ENCODE results near the gene EIF4A3.

EIF4A3 gene

GRCh38 chr17:80137131-80137530, 9.8 kb downstream of the EIF4A3 start:
- no peak for DNase-seq (ENCODE audit: low read depth in 2 of 2)

GRCh38 chr17:80133626-80133970, 13.3 kb downstream of the EIF4A3 start:
- DNase-seq (ENCODE audit: low read depth in 2 of 2) = no peak

- DNase-seq (ENCODE audit: low read depth in 2 of 2) = no peak
Observed at GRCh38 chr17:80132906-80133625, 13.9 kb downstream of the EIF4A3 start.

GRCh38 chr17:80130992-80131391, 15.9 kb downstream of the EIF4A3 start:
- no peak for DNase-seq (ENCODE audit: low read depth in 2 of 2)

GRCh38 chr17:80129006-80129565, 17.8 kb downstream of the EIF4A3 start:
- DNase-seq (ENCODE audit: low read depth in 2 of 2) = no peak

GRCh38 chr17:80126449-80126715, 20.5 kb downstream of the EIF4A3 start:
- no peak for DNase-seq (ENCODE audit: low read depth in 2 of 2)

GRCh38 chr17:80125656-80126448, 21.1 kb downstream of the EIF4A3 start:
- no peak for DNase-seq (ENCODE audit: low read depth in 2 of 2)

GRCh38 chr17:80124351-80124981, 22.5 kb downstream of the EIF4A3 start:
- DNase-seq (ENCODE audit: low read depth in 2 of 2) = no peak

GRCh38 chr17:80123791-80124190, 23.1 kb downstream of the EIF4A3 start:
- no peak for DNase-seq (ENCODE audit: low read depth in 2 of 2)

- no peak for DNase-seq (ENCODE audit: low read depth in 2 of 2)
Observed at GRCh38 chr17:80122926-80123505, 23.9 kb downstream of the EIF4A3 start.

- no peak for DNase-seq (ENCODE audit: low read depth in 2 of 2)
Observed at GRCh38 chr17:80122026-80122575, 24.8 kb downstream of the EIF4A3 start.

- no peak for DNase-seq (ENCODE audit: low read depth in 2 of 2)
Observed at GRCh38 chr17:80119839-80120238, 27.1 kb downstream of the EIF4A3 start.

GRCh38 chr17:80119271-80119791, 27.6 kb downstream of the EIF4A3 start:
- no peak for DNase-seq (ENCODE audit: low read depth in 2 of 2)

GRCh38 chr17:80118601-80119270, 28.2 kb downstream of the EIF4A3 start:
- no peak for DNase-seq (ENCODE audit: low read depth in 2 of 2)

- no peak for DNase-seq (ENCODE audit: low read depth in 2 of 2)
Observed at GRCh38 chr17:80117491-80118401, 29.2 kb downstream of the EIF4A3 start.

GRCh38 chr17:80116921-80117380, 30.0 kb downstream of the EIF4A3 start:
- no peak for DNase-seq (ENCODE audit: low read depth in 2 of 2)

GRCh38 chr17:80116276-80116920, 30.5 kb downstream of the EIF4A3 start:
- no peak for DNase-seq (ENCODE audit: low read depth in 2 of 2)

- no peak for DNase-seq (ENCODE audit: low read depth in 2 of 2)
Observed at GRCh38 chr17:80115159-80115558, 31.8 kb downstream of the EIF4A3 start.

- DNase-seq (ENCODE audit: low read depth in 2 of 2) = no peak
Observed at GRCh38 chr17:80114758-80115157, 32.2 kb downstream of the EIF4A3 start.
